ENCODE results near the gene IL1B. TPM values are rescaled to one million over a fixed set of nuclear protein-coding genes. Genes with fewer than 3 reads are reported as not detected.

Gene IL1B
- total RNA-seq, 2 experiments from 2014 or later, result not detected

DNA sequence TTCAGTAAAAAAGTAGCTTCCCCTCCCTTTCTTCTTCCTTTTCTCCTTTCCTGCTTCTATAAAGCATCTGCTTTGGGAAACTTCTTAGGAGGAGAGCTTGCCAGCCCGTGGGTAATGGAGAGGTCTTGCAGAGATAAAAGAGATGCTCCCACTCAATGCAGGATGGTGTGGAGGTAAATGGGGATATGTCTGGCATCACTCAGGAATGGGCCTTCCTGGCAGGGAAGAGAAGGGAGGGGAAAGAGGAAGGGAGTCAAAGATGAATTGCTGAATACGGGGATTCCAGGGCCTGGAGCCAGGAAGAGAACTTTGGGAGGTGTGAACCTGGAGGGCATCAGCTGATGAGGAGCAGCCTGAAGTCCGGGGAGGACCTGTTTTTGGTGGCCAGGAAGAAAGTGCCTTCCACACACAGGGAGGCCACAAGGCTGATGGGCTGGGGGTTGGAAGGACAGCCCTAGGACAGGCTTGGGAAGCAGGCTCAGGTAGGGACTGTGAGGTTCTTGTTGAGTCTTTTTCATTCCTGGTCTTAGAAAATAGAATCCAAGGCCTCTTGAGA, 25.2 kb downstream of the IL1B start:
- H4K20me1 ChIP-seq (ENCODE audit: insufficient read depth, low read length), result no peaks in the 10 kb centered on the region
- intact Hi-C loops (cut with micrococcal nuclease; ENCODE audit: unreplicated experiment), result no loop called here
- ChIA-PET CTCF (ENCODE audit: unreplicated experiment) (no interaction called here), POLR2A (no interaction called here)
- H3K9me2 ChIP-seq (ENCODE audit: insufficient read depth, low read length), result no peaks in the 10 kb centered on the region
- H3K4me2 ChIP-seq (ENCODE audit: low read length), result 0 out of 2 replicates have a peak overlapping the region, but pooled peaks have one; percentile 25
- no peaks in the 10 kb centered on the region for H3K79me2 ChIP-seq (ENCODE audit: insufficient read depth, low read depth, low read length)
- H3K4me3 ChIP-seq (ENCODE audit: low read depth, low read length, poor library complexity, severe bottlenecking), result no peak overlapping the region
- H3K9me3 ChIP-seq (ENCODE audit: low read length), result 0 out of 2 replicates have a peak, but pooled peaks cover 9% of the 10 kb centered on the region
- no peak overlapping the region for H3K27ac ChIP-seq (ENCODE audit: low read depth, low read length, poor library complexity, severe bottlenecking)
- TF ChIP-seq EZH2phosphoT487 (IDR thresholded peaks at IDR 0.05; ENCODE audit: borderline replicate concordance, low read depth, low read length) (no peak), CTCF (conservative IDR thresholded peaks at IDR 0.05; ENCODE audit: low read length) (no peak)
- no peak for DNase-seq (ENCODE audit: low spot score)
- no TSS peak for BruUV-seq (replicated peaks)
- H3K36me3 ChIP-seq (ENCODE audit: insufficient read depth, low read length), result no peaks in the 10 kb centered on the region
- H2AFZ ChIP-seq (ENCODE audit: low read length), result no peak overlapping the region
- H3K4me1 ChIP-seq (ENCODE audit: insufficient read depth, low read length, poor library complexity, severe bottlenecking), result peaks cover 10% of the 10 kb centered on the region

- BruUV-seq (replicated peaks), result no TSS peak
- Histone ChIP-seq H3K9me3 (ENCODE audit: low read length) (0 out of 2 replicates have a peak, but pooled peaks cover 9% of the 10 kb centered on the region), H3K4me2 (ENCODE audit: low read length) (no peak overlapping the region), H3K27ac (ENCODE audit: low read depth, low read length, poor library complexity, severe bottlenecking) (no peak overlapping the region), H4K20me1 (ENCODE audit: insufficient read depth, low read length) (no peaks in the 10 kb centered on the region), H3K4me1 (ENCODE audit: insufficient read depth, low read length, poor library complexity, severe bottlenecking) (peaks cover 10% of the 10 kb centered on the region), H3K36me3 (ENCODE audit: insufficient read depth, low read length) (no peaks in the 10 kb centered on the region), H3K9me2 (ENCODE audit: insufficient read depth, low read length) (no peaks in the 10 kb centered on the region), H3K4me3 (ENCODE audit: low read depth, low read length, poor library complexity, severe bottlenecking) (no peak overlapping the region), H2AFZ (ENCODE audit: low read length) (no peak overlapping the region), H3K79me2 (ENCODE audit: insufficient read depth, low read depth, low read length) (no peaks in the 10 kb centered on the region)
- no peak for TF ChIP-seq CTCF (conservative IDR thresholded peaks at IDR 0.05; ENCODE audit: low read length)
- TF ChIP-seq EZH2phosphoT487 (IDR thresholded peaks at IDR 0.05; ENCODE audit: borderline replicate concordance, low read depth, low read length), result no peak
- intact Hi-C loops (cut with micrococcal nuclease; ENCODE audit: unreplicated experiment), result no loop called here
- no peak for DNase-seq (ENCODE audit: low spot score)
- CTCF ChIA-PET (ENCODE audit: unreplicated experiment), result no interaction called here
- POLR2A ChIA-PET, result interaction anchor here (1.1 kb wide), 1 partner anchor 13 kb away, joined by 3 read pairs; no protein-coding TSS in a partner anchor
Measured at GRCh38 chr2:112809112-112809511, 27.5 kb downstream of the IL1B start.

DNA sequence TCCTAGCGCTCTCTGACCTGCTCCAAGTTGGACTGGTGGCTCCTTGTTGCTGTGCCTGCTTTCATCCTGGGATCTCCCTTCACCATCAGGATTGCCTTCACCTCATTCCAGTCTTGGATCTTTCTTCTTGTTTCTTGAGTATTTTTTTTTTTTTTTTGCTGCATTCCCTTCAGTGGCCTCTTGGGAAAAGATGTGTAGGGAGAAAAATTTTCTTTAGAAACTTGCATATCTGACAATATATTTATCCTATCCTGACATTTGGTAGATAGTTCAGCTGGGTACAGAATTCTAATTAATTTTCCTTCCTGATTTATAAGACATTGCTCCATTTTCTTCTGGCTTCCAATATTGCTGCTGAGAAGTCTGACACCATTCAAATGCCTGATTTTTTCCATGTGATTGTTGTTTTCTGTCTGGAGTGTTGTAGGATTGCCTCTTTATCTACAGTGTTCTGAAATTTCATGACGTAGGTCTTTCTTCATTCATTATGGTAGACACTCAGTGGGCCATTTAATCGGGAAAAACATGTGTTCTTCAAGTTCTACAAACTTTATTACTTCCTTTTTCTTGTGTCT, 29.3 kb downstream of the IL1B start:
- Histone ChIP-seq H4K20me1 (ENCODE audit: insufficient read depth, low read length) (no peaks in the 10 kb centered on the region), H3K4me3 (ENCODE audit: low read depth, low read length, poor library complexity, severe bottlenecking) (no peak overlapping the region), H3K9me2 (ENCODE audit: insufficient read depth, low read length) (no peaks in the 10 kb centered on the region), H2AFZ (ENCODE audit: low read length) (no peak overlapping the region), H3K36me3 (ENCODE audit: insufficient read depth, low read length) (no peaks in the 10 kb centered on the region), H3K79me2 (ENCODE audit: insufficient read depth, low read depth, low read length) (no peaks in the 10 kb centered on the region), H3K9me3 (ENCODE audit: low read length) (0 out of 2 replicates have a peak, but pooled peaks cover 9% of the 10 kb centered on the region), H3K4me1 (ENCODE audit: insufficient read depth, low read length, poor library complexity, severe bottlenecking) (peaks cover 9% of the 10 kb centered on the region), H3K4me2 (ENCODE audit: low read length) (no peak overlapping the region), H3K27ac (ENCODE audit: low read depth, low read length, poor library complexity, severe bottlenecking) (no peak overlapping the region)
- TF ChIP-seq EZH2phosphoT487 (IDR thresholded peaks at IDR 0.05; ENCODE audit: borderline replicate concordance, low read depth, low read length) (no peak), CTCF (conservative IDR thresholded peaks at IDR 0.05; ENCODE audit: low read length) (no peak)
- BruUV-seq (replicated peaks), result no TSS peak
- no peak for DNase-seq (ENCODE audit: low spot score)
- intact Hi-C loops (cut with micrococcal nuclease; ENCODE audit: unreplicated experiment), result no loop called here
- POLR2A ChIA-PET, result interaction anchor here (0.6 kb wide), 1 partner anchor 76 kb away, joined by 3 read pairs; no protein-coding TSS in a partner anchor
- CTCF ChIA-PET (ENCODE audit: unreplicated experiment), result no interaction called here
